ENCODE results near the gene PREX1.

- no peak for TF ChIP-seq POLR2A (IDR thresholded peaks at IDR 0.05)
- no peak for TF ChIP-seq CTCF (IDR thresholded peaks at IDR 0.05)
- TF ChIP-seq POLR2AphosphoS5 (IDR thresholded peaks at IDR 0.05; ENCODE audit: insufficient read depth in 1 of 2, low read depth in 1 of 2), result no peak
These were observed 2.3 kb downstream of the PREX1 start for GRCh38 chr20:48825566-48825920.

All from vagina (tissue), 2 donors.